HCT116 (cell line): ENCODE data around the gene RUFY4.

Source experiments
- ATF3 ChIP-seq: IDR thresholded peaks from 2 replicates; pipeline ENCODE4 v1.6.1; 2012
- CTCF ChIP-seq, 3 experiments: fragments of 200-600 bp in 1 of 3; sonication (generic) in 1 of 3; IDR thresholded peaks in 2 of 3; conservative IDR thresholded peaks in 1 of 3; 2 replicates each; pipeline ENCODE4 v1.5.1; 2012 to 2017; ENCODE audit warnings: low read depth in 2 of 3, low read length in 2 of 3, antibody characterized with exemption in 1 of 3, borderline replicate concordance in 1 of 3, control low read depth in 1 of 3, mild to moderate bottlenecking in 1 of 3, mixed read lengths in 1 of 3, mixed run types in 1 of 3, moderate library complexity in 1 of 3; ENCODE audit not compliant: insufficient read depth in 1 of 3
- ELF1 ChIP-seq: IDR thresholded peaks from 2 replicates; pipeline ENCODE4 v1.6.1; 2012; ENCODE audit warnings: low read depth, borderline replicate concordance
- EZH2 ChIP-seq: fragments of 200-600 bp; sonication (generic); IDR thresholded peaks from 2 replicates; pipeline ENCODE4 v1.6.1; 2017; ENCODE audit warnings: antibody characterized with exemption, mixed run types
- EZH2phosphoT487 ChIP-seq: fragments of 200-600 bp; IDR thresholded peaks from 2 replicates; pipeline ENCODE4 v1.6.1; 2018; ENCODE audit warnings: antibody characterized with exemption, borderline replicate concordance
- FOSL1 ChIP-seq: IDR thresholded peaks from 2 replicates; pipeline ENCODE4 v1.6.1; 2012; ENCODE audit warnings: low read depth
- JUND ChIP-seq: IDR thresholded peaks from 2 replicates; pipeline ENCODE4 v1.6.1; 2012
- POLR2A ChIP-seq: IDR thresholded peaks from 2 replicates; pipeline ENCODE4 v1.7.0; 2011; ENCODE audit warnings: borderline replicate concordance; ENCODE audit not compliant: insufficient read depth, insufficient read length; ENCODE audit errors: extremely low read depth
- POLR2AphosphoS5 ChIP-seq: IDR thresholded peaks from 2 replicates; pipeline ENCODE4 v1.6.1; 2011; ENCODE audit warnings: mild to moderate bottlenecking, low read depth, low read length, moderate library complexity
- REST ChIP-seq: IDR thresholded peaks from 2 replicates; pipeline ENCODE4 v1.6.1; 2012; ENCODE audit warnings: low read depth
- ZBTB33 ChIP-seq: IDR thresholded peaks from 2 replicates; pipeline ENCODE4 v1.6.1; 2011; ENCODE audit warnings: mild to moderate bottlenecking, low read length, moderate library complexity; ENCODE audit not compliant: insufficient replicate concordance; ENCODE audit errors: extremely low read depth

- TF ChIP-seq POLR2A, result no peak
- no peak for TF ChIP-seq POLR2AphosphoS5
- TF ChIP-seq CTCF (IDR thresholded peaks at IDR 0.05 in 2 of 3, conservative IDR thresholded peaks at IDR 0.05 in 1 of 3; ENCODE audit: borderline replicate concordance in 1 of 3, insufficient read depth in 1 of 3, low read depth in 2 of 3, low read length in 2 of 3), result no peak
- TF ChIP-seq ELF1, result no peak
- TF ChIP-seq FOSL1, result no peak
- TF ChIP-seq EZH2, result no peak
- no peak for TF ChIP-seq JUND
- no peak for TF ChIP-seq ZBTB33
- no peak for TF ChIP-seq REST
- TF ChIP-seq EZH2phosphoT487, result no peak
- TF ChIP-seq ATF3, result no peak
Observed at GRCh38 chr2:218070587-218070986, 1.5 kb downstream of the RUFY4 start.
